PC-3 (cell line): ENCODE results near the gene ATF7IP2.

Experiments used
- EZH2 ChIP-seq: fragments of 300-600 bp; sonication (generic); IDR thresholded peaks from one replicate; pipeline ENCODE4 v1.6.1; 2017; ENCODE audit warnings: antibody characterized with exemption, mild to moderate bottlenecking, low read length; ENCODE audit not compliant: unreplicated experiment
- TF ChIP-seq, protein P1 (sequence below): fragments of 300-600 bp; sonication (generic); conservative IDR thresholded peaks from 2 replicates; pipeline ENCODE4 v1.5.1; 2017; ENCODE audit warnings: antibody characterized with exemption, low read depth, mild to moderate bottlenecking, low read length

DNA sequence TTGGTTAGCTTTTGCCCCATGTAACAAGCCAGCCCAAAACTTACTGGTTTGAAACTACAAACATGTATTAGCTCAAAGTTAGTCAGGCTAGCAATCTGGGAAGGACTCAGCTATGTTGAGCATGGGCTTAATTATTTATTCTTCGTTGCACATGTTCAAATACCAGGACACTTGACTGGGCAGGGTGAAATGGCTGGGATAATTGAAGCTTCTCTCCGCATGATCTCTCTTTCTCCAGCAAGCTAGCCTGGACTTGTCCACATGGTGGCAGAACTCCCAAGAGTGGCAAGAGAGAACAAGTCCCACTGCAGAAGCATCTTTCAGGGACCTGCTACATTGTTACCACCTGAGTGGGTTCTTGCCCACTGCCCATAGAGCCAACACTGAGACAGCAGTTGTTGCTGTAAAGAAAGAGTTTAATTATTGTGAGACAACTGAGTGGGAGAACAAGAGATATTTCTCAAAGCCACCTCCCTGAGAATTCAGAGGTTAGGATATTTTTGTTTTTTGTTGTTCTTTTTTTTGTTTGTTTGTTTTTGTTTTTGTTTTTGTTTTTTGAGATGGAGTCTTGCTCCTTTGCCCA lies 16.8 kb upstream of the ATF7IP2 start:
- TF ChIP-seq, protein P1, sequence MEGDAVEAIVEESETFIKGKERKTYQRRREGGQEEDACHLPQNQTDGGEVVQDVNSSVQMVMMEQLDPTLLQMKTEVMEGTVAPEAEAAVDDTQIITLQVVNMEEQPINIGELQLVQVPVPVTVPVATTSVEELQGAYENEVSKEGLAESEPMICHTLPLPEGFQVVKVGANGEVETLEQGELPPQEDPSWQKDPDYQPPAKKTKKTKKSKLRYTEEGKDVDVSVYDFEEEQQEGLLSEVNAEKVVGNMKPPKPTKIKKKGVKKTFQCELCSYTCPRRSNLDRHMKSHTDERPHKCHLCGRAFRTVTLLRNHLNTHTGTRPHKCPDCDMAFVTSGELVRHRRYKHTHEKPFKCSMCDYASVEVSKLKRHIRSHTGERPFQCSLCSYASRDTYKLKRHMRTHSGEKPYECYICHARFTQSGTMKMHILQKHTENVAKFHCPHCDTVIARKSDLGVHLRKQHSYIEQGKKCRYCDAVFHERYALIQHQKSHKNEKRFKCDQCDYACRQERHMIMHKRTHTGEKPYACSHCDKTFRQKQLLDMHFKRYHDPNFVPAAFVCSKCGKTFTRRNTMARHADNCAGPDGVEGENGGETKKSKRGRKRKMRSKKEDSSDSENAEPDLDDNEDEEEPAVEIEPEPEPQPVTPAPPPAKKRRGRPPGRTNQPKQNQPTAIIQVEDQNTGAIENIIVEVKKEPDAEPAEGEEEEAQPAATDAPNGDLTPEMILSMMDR = peak; percentile 25; the same call in 1 of the 2 replicates
- no peak for TF ChIP-seq EZH2
